ENCODE data around the gene DUSP18. TPM values are rescaled to one million over a fixed set of nuclear protein-coding genes. Genes with fewer than 3 reads are reported as not detected.
"Not testable (repeated sequence)": the region's sequence is repeated elsewhere in the genome, so short reads cannot be mapped to it uniquely, and the experiment has no call there.

The DUSP18 gene
- total and polyA plus RNA-seq, 2 of the 13 experiments (the other 11 are each of a cell fraction or from before 2014, with no cell fraction given) = 1.4 to 2.3 TPM

DNA sequence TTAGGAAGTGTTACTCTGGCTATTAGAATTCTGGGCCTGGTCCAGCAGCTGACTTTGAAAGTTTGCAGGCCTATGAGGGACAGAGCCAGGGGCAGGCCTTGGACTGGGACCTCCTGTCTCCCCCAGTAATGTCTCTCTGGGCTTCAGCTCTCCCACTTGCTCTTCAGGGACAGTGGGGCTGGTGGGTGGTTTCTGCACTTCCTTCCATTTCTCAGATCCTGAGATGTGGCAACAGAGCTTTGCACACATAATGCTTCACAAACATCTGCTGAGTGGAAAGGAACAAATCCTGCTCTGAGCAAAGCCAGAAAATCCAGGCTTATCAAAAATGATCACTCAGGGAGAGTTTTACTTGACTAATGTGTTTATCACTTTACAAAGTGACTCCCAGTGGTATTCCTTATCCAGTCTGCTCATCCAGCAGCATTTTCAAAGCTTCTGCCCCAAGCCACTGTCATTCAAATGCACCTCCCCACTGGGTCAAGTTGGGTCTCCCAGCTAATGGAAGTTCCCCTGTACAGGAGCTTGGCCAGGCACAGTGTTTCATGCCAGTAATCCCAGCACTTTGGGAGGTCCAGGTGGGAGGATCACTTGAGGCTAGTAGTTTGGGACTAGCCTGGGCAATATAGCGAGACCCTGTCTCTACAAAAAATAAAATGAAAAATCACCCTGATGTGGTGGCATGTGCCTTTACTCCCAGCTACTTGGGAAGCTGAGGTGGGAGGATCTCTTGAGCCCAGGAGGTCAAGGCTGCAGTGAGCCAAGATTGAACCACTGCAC is 13.5 kb upstream of the DUSP18 start:
- Histone ChIP-seq H2AFZ (ENCODE audit: low read length) (no peak overlapping the region), H3K27me3 (ENCODE audit: control insufficient read depth in 1 of 2, insufficient read depth in 2 of 2, low read length in 2 of 2) (peaks cover 0 to 5% of the 10 kb centered on the region in 2 experiments; a peak in 1 of 5 replicates), H3K4me3 (replicated peaks in 1 of 3; ENCODE audit: insufficient read depth in 1 of 3, low read depth in 2 of 3, low read length in 3 of 3) (no peak overlapping the region), H3K9me3 (ENCODE audit: low read length) (no peaks in the 10 kb centered on the region), H3K79me2 (ENCODE audit: insufficient read depth, low read length) (no peaks in the 10 kb centered on the region), H3K9ac (ENCODE audit: insufficient read depth, low read depth, low read length) (no peak overlapping the region), H3K36me3 (replicated peaks in 1 of 2; ENCODE audit: control insufficient read depth in 1 of 2, insufficient read depth in 2 of 2, low read length in 2 of 2) (no peaks in the 10 kb centered on the region), H4K20me1 (ENCODE audit: insufficient read depth, low read length) (no peaks in the 10 kb centered on the region), H3K4me2 (ENCODE audit: low read depth, low read length) (no peak overlapping the region), H3K27ac (ENCODE audit: extremely low read length, insufficient read depth, low read length) (no peak overlapping the region), H3K4me1 (ENCODE audit: insufficient read depth, low read length) (no peaks in the 10 kb centered on the region)
- POLR2A ChIA-PET = no interaction called here
- intact Hi-C loops (cut with micrococcal nuclease; ENCODE audit: unreplicated experiment) = no loop called here
- BruUV-seq (replicated peaks) = no TSS peak
- CTCF ChIA-PET (ENCODE audit: low intra/inter-chr PET ratio, low total read pairs) = no interaction called here
- no peak for FAIRE-seq
- in situ Hi-C loops (cut with HindIII; ENCODE audit: extremely low pct_ligation_motif_present, low pct_unique_long_range_greater_than_20kb) = no loop called here
- no peak for DNase-seq (ENCODE audit: low spot score)
- TF ChIP-seq RFXANK (CRISPR knock-in tag; IDR thresholded peaks at IDR 0.05) (no peak), MTA1 (CRISPR knock-in tag; IDR thresholded peaks at IDR 0.05; ENCODE audit: borderline replicate concordance) (no peak), EP300 (IDR thresholded peaks at IDR 0.05; ENCODE audit: low read depth in 2 of 2, low read length in 2 of 2) (no peak), EP300 (CRISPR knock-in tag; IDR thresholded peaks at IDR 0.05; ENCODE audit: borderline replicate concordance) (no peak), ZNF329 (CRISPR knock-in tag; IDR thresholded peaks at IDR 0.05; ENCODE audit: low read depth) (no peak), ZNF619 (CRISPR knock-in tag; IDR thresholded peaks at IDR 0.05) (no peak), ZC3H13 (CRISPR knock-in tag; IDR thresholded peaks at IDR 0.05) (no peak), KAT2B (IDR thresholded peaks at IDR 0.05; ENCODE audit: borderline replicate concordance, low read depth, low read length) (no peak), PRMT3 (CRISPR knock-in tag; IDR thresholded peaks at IDR 0.05; ENCODE audit: borderline replicate concordance, low read depth) (no peak), NFKB2 (CRISPR knock-in tag; IDR thresholded peaks at IDR 0.05; ENCODE audit: borderline replicate concordance) (no peak), NCOR1 (IDR thresholded peaks at IDR 0.05; ENCODE audit: borderline replicate concordance, low read length) (no peak), ZNF7 (CRISPR knock-in tag; IDR thresholded peaks at IDR 0.05) (no peak), ZNF367 (CRISPR knock-in tag; IDR thresholded peaks at IDR 0.05; ENCODE audit: borderline replicate concordance) (no peak), ZNF441 (CRISPR knock-in tag; IDR thresholded peaks at IDR 0.05; ENCODE audit: borderline replicate concordance) (no peak), ZFAT (CRISPR knock-in tag; conservative IDR thresholded peaks at IDR 0.05) (no peak), ZNF772 (CRISPR knock-in tag; IDR thresholded peaks at IDR 0.05) (no peak), JUNB (CRISPR knock-in tag; IDR thresholded peaks at IDR 0.05; ENCODE audit: borderline replicate concordance) (no peak)
- ATAC-seq = no peak
- WGBS (ENCODE audit: low lambda C conversion rate) = 79% methylated on average over 1 of the region's 1 CpG

DNA sequence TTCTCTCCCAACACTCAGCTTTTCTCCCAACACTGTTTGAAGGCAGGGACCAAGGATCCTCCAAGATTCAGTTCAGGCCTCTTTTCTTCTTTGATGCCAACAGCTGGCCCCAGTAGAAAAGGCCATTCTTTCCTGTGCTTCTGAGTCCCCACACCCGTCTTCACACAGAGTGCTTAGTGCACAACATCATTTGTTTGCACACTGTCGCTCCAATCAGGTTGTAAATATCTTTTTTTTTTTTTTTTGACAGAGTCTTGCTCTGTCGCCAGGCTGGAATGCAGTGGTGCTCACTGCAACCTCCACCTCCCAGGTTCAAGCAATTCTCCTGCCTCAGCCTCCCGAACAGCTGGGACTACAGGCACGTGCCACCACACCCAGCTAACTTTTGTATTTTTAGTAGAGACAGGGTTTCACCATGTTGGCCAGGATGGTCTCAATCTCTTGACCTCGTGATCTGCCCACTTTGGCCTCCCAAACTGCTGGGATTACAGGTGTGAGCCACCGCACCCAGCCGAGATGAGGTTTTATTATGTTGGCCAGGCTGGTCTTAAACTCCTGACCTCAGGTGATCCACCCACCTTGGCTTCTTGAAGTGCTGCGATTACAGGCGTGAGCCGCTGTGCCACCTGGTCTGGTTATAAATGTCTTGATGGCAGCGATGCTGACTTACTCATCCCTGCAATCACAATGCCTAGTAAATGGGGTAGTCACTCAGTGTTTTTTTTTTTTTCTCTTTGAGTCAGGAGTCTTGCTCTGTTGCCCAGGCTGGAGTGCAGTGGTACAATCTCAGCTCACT is 12.4 kb upstream of the DUSP18 start:
- H3K9me3 ChIP-seq (ENCODE audit: low read length); POLR2A ChIA-PET; H3K4me1 ChIP-seq (ENCODE audit: insufficient read depth, low read length); H3K9ac ChIP-seq (ENCODE audit: insufficient read depth, low read depth, low read length); FAIRE-seq; H3K79me2 ChIP-seq (ENCODE audit: insufficient read depth, low read length); intact Hi-C loops (cut with micrococcal nuclease; ENCODE audit: unreplicated experiment); ATAC-seq; H3K36me3 ChIP-seq (replicated peaks in 1 of 2; ENCODE audit: control insufficient read depth in 1 of 2, insufficient read depth in 2 of 2, low read length in 2 of 2); BruUV-seq (replicated peaks); CTCF ChIA-PET (ENCODE audit: low intra/inter-chr PET ratio, low total read pairs); H4K20me1 ChIP-seq (ENCODE audit: insufficient read depth, low read length); H2AFZ ChIP-seq (ENCODE audit: low read length); H3K27ac ChIP-seq (ENCODE audit: extremely low read length, insufficient read depth, low read length); in situ Hi-C loops (cut with HindIII; ENCODE audit: extremely low pct_ligation_motif_present, low pct_unique_long_range_greater_than_20kb); H3K4me2 ChIP-seq (ENCODE audit: low read depth, low read length); H3K4me3 ChIP-seq (replicated peaks in 1 of 3; ENCODE audit: insufficient read depth in 1 of 3, low read depth in 2 of 3, low read length in 3 of 3); DNase-seq (ENCODE audit: low spot score): not testable (repeated sequence)
- WGBS (ENCODE audit: low lambda C conversion rate) = 45% methylated on average over 12 of the region's 12 CpGs
- H3K27me3 ChIP-seq (ENCODE audit: control insufficient read depth in 1 of 2, insufficient read depth in 2 of 2, low read length in 2 of 2) = peaks cover 0 to 11% of the 10 kb centered on the region in 2 experiments; a peak in 2 of 5 replicates
